ENCODE data around the gene FSTL4. TPM values are rescaled to one million over a fixed set of nuclear protein-coding genes. Genes with fewer than 3 reads are reported as not detected.

Gene FSTL4
- total RNA-seq, 3 donors from 2014 or later, result 0.42 to 1.7 (median 0.46) TPM

GRCh38 chr5:133478199-133478985 is 133.9 kb downstream of the FSTL4 start:
- Mint-ChIP-seq H3K9me3 (peaks cover 3% of the 10 kb centered on the region), H3K4me1 (ENCODE audit: low read depth) (no peaks in the 10 kb centered on the region), H3K4me3 (no peak overlapping the region), H3K27me3 (ENCODE audit: low read depth) (peaks cover 3% of the 10 kb centered on the region), H3K36me3 (ENCODE audit: insufficient read depth) (no peaks in the 10 kb centered on the region)
- DNase-seq, result no peak
- ATAC-seq, result no peak

GRCh38 chr5:133475986-133476385 is 136.4 kb downstream of the FSTL4 start:
- Mint-ChIP-seq H3K36me3 (ENCODE audit: insufficient read depth) (no peaks in the 10 kb centered on the region), H3K4me1 (ENCODE audit: low read depth) (no peaks in the 10 kb centered on the region), H3K4me3 (no peak overlapping the region)

GRCh38 chr5:133474851-133475590 is 137.3 kb downstream of the FSTL4 start:
- Mint-ChIP-seq H3K27me3 (ENCODE audit: low read depth) (peaks cover 3% of the 10 kb centered on the region), H3K4me3 (no peak overlapping the region), H3K9me3 (no peaks in the 10 kb centered on the region), H3K4me1 (ENCODE audit: low read depth) (no peaks in the 10 kb centered on the region), H3K36me3 (ENCODE audit: insufficient read depth) (no peaks in the 10 kb centered on the region)
- no peak for DNase-seq
- no peak for ATAC-seq

More at GRCh38 chr5:133475986-133476385, 136.4 kb downstream of the FSTL4 start:
- DNase-seq (no peak), ATAC-seq (no peak)
- H3K27me3 Mint-ChIP-seq (ENCODE audit: low read depth), result peaks cover 3% of the 10 kb centered on the region
- H3K9me3 Mint-ChIP-seq, result no peaks in the 10 kb centered on the region

- Mint-ChIP-seq H3K36me3 (ENCODE audit: insufficient read depth) (no peaks in the 10 kb centered on the region), H3K27me3 (ENCODE audit: low read depth) (peaks cover 3% of the 10 kb centered on the region), H3K9me3 (no peaks in the 10 kb centered on the region), H3K4me3 (no peak overlapping the region), H3K4me1 (ENCODE audit: low read depth) (peaks cover 3% of the 10 kb centered on the region)
- no peak for DNase-seq
- ATAC-seq, result no peak
Measured at GRCh38 chr5:133473291-133473690, 139.1 kb downstream of the FSTL4 start.

GRCh38 chr5:133472829-133473228 is 139.5 kb downstream of the FSTL4 start:
- Mint-ChIP-seq H3K4me1 (ENCODE audit: low read depth) (peaks cover 5% of the 10 kb centered on the region), H3K4me3 (no peak overlapping the region), H3K36me3 (ENCODE audit: insufficient read depth) (no peaks in the 10 kb centered on the region)

GRCh38 chr5:133471699-133472098 is 140.6 kb downstream of the FSTL4 start:
- H3K4me1 Mint-ChIP-seq (ENCODE audit: low read depth), result peaks cover 5% of the 10 kb centered on the region
- no peak overlapping the region for H3K4me3 Mint-ChIP-seq
- ATAC-seq, result no peak
- H3K36me3 Mint-ChIP-seq (ENCODE audit: insufficient read depth), result no peaks in the 10 kb centered on the region
- no peaks in the 10 kb centered on the region for H3K9me3 Mint-ChIP-seq
- no peak for DNase-seq
- H3K27me3 Mint-ChIP-seq (ENCODE audit: low read depth), result peaks cover 3% of the 10 kb centered on the region

More at GRCh38 chr5:133472829-133473228, 139.5 kb downstream of the FSTL4 start:
- no peaks in the 10 kb centered on the region for H3K9me3 Mint-ChIP-seq
- peaks cover 3% of the 10 kb centered on the region for H3K27me3 Mint-ChIP-seq (ENCODE audit: low read depth)
- ATAC-seq (no peak), DNase-seq (no peak)

- no peaks in the 10 kb centered on the region for H3K27me3 Mint-ChIP-seq (ENCODE audit: low read depth)
- H3K4me3 Mint-ChIP-seq, result no peak overlapping the region
- no peak for ATAC-seq
- H3K4me1 Mint-ChIP-seq (ENCODE audit: low read depth), result peaks cover 7% of the 10 kb centered on the region
- no peaks in the 10 kb centered on the region for H3K36me3 Mint-ChIP-seq (ENCODE audit: insufficient read depth)
- H3K9me3 Mint-ChIP-seq, result no peaks in the 10 kb centered on the region
- no peak for DNase-seq
Measured at GRCh38 chr5:133470841-133471240, 141.5 kb downstream of the FSTL4 start.

GRCh38 chr5:133469846-133470245 is 142.5 kb downstream of the FSTL4 start:
- H3K9me3 Mint-ChIP-seq, result no peaks in the 10 kb centered on the region
- no peaks in the 10 kb centered on the region for H3K36me3 Mint-ChIP-seq (ENCODE audit: insufficient read depth)
- no peaks in the 10 kb centered on the region for H3K27me3 Mint-ChIP-seq (ENCODE audit: low read depth)
- peaks cover 14% of the 10 kb centered on the region for H3K4me1 Mint-ChIP-seq (ENCODE audit: low read depth)
- no peak overlapping the region for H3K4me3 Mint-ChIP-seq
- no peak for DNase-seq
- ATAC-seq, result no peak

- no peak overlapping the region for H3K4me3 Mint-ChIP-seq
- H3K27me3 Mint-ChIP-seq (ENCODE audit: low read depth), result no peaks in the 10 kb centered on the region
- H3K4me1 Mint-ChIP-seq (ENCODE audit: low read depth), result peaks cover 14% of the 10 kb centered on the region
- ATAC-seq (no peak), DNase-seq (no peak)
- no peaks in the 10 kb centered on the region for H3K36me3 Mint-ChIP-seq (ENCODE audit: insufficient read depth)
- no peaks in the 10 kb centered on the region for H3K9me3 Mint-ChIP-seq
Measured at GRCh38 chr5:133469252-133469651, 143.1 kb downstream of the FSTL4 start.

GRCh38 chr5:133468596-133468995 is 143.7 kb downstream of the FSTL4 start:
- Mint-ChIP-seq H3K4me3 (no peak overlapping the region), H3K27me3 (ENCODE audit: low read depth) (no peaks in the 10 kb centered on the region), H3K9me3 (no peaks in the 10 kb centered on the region), H3K36me3 (ENCODE audit: insufficient read depth) (no peaks in the 10 kb centered on the region), H3K4me1 (ENCODE audit: low read depth) (peaks cover 14% of the 10 kb centered on the region)
- DNase-seq, result no peak
- ATAC-seq, result no peak

GRCh38 chr5:133467826-133468463 is 144.4 kb downstream of the FSTL4 start:
- H3K4me1 Mint-ChIP-seq (ENCODE audit: low read depth), result peaks cover 14% of the 10 kb centered on the region
- no peaks in the 10 kb centered on the region for H3K9me3 Mint-ChIP-seq
- no peak overlapping the region for H3K4me3 Mint-ChIP-seq
- no peaks in the 10 kb centered on the region for H3K27me3 Mint-ChIP-seq (ENCODE audit: low read depth)
- no peaks in the 10 kb centered on the region for H3K36me3 Mint-ChIP-seq (ENCODE audit: insufficient read depth)
- DNase-seq, result no peak
- ATAC-seq, result no peak

- no peak overlapping the region for H3K4me3 Mint-ChIP-seq
- H3K4me1 Mint-ChIP-seq (ENCODE audit: low read depth), result peaks cover 14% of the 10 kb centered on the region
- no peaks in the 10 kb centered on the region for H3K27me3 Mint-ChIP-seq (ENCODE audit: low read depth)
- ATAC-seq, result peak; percentile 25 to 38
- no peaks in the 10 kb centered on the region for H3K36me3 Mint-ChIP-seq (ENCODE audit: insufficient read depth)
- no peak for DNase-seq
- no peaks in the 10 kb centered on the region for H3K9me3 Mint-ChIP-seq
Measured at GRCh38 chr5:133467335-133467779, 145.0 kb downstream of the FSTL4 start.

GRCh38 chr5:133466556-133467334 is 145.6 kb downstream of the FSTL4 start:
- DNase-seq (no peak), ATAC-seq (peak in 1 of 2 donors; percentile 21)
- Mint-ChIP-seq H3K4me1 (ENCODE audit: low read depth) (peaks cover 14% of the 10 kb centered on the region), H3K27me3 (ENCODE audit: low read depth) (no peaks in the 10 kb centered on the region), H3K9me3 (no peaks in the 10 kb centered on the region), H3K4me3 (no peak overlapping the region), H3K36me3 (ENCODE audit: insufficient read depth) (no peaks in the 10 kb centered on the region)

GRCh38 chr5:133464013-133464412 is 148.3 kb downstream of the FSTL4 start:
- Mint-ChIP-seq H3K4me3 (no peak overlapping the region), H3K9me3 (no peaks in the 10 kb centered on the region), H3K27me3 (ENCODE audit: low read depth) (no peaks in the 10 kb centered on the region), H3K36me3 (ENCODE audit: insufficient read depth) (no peaks in the 10 kb centered on the region), H3K4me1 (ENCODE audit: low read depth) (peaks cover 19% of the 10 kb centered on the region)
- ATAC-seq, result no peak
- no peak for DNase-seq

All from activated T-cell treated with anti-CD3 and anti-CD28 coated beads, Interleukin-2, amount 50 U/mL, for 4 hours (primary cell).